KBM-7 (cell line): Measurements from ENCODE around the gene TMEM88.
"Not testable (repeated sequence)": the region's sequence is repeated elsewhere in the genome, so short reads cannot be mapped to it uniquely, and the experiment has no call there.

Experiments
- DNase-seq: peaks from one replicate; pipeline ENCODE4 v3.0.0-alpha.2; 2015
- in situ Hi-C: fragments of 300-500 bp; cut with MboI; formaldehyde crosslinking; loops from 2 replicates; pipeline ENCODE4 v1.14.3; 2020; ENCODE audit warnings: low sequenced_read_pairs, low pct_unique_long_range_greater_than_20kb, mixed read lengths

The TMEM88 gene, protein sequence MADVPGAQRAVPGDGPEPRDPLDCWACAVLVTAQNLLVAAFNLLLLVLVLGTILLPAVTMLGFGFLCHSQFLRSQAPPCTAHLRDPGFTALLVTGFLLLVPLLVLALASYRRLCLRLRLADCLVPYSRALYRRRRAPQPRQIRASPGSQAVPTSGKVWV

GRCh38 chr17:7854851-7855659 lies at the start of gene TMEM88:
Gene TMEM88 (plus strand): TSS chr17:7855066. CDS start chr17:7855075, 9 bp downstream.
- no peak for DNase-seq
- in situ Hi-C loops = no loop called here

GRCh38 chr17:7806587-7806986 lies 48.3 kb upstream of the TMEM88 start:
- peak; percentile 8 for DNase-seq
- in situ Hi-C loops = no loop called here

DNA sequence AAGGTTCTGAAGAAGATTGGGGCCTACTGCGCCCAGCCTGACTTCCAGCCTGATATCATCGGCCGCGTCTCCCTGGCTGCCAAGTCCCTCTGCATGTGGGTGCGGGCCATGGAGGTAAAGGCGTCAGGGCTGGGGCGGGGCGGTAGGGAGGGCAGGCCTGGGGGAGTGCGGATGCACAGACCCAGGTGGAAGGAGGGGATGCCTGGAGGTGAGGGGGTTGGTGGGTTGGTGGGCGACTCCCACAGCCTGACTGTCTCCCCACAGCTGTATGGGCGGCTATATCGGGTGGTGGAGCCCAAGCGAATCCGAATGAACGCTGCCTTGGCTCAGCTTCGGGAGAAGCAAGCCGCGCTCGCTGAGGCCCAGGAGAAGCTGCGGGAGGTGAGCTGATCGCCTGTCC lies 47.7 kb upstream of the TMEM88 start:
- no peak for DNase-seq
- in situ Hi-C loops = no loop called here

- DNase-seq = no peak
- in situ Hi-C loops = no loop called here
Measured at GRCh38 chr17:7809086-7809790, 45.6 kb upstream of the TMEM88 start.

DNA sequence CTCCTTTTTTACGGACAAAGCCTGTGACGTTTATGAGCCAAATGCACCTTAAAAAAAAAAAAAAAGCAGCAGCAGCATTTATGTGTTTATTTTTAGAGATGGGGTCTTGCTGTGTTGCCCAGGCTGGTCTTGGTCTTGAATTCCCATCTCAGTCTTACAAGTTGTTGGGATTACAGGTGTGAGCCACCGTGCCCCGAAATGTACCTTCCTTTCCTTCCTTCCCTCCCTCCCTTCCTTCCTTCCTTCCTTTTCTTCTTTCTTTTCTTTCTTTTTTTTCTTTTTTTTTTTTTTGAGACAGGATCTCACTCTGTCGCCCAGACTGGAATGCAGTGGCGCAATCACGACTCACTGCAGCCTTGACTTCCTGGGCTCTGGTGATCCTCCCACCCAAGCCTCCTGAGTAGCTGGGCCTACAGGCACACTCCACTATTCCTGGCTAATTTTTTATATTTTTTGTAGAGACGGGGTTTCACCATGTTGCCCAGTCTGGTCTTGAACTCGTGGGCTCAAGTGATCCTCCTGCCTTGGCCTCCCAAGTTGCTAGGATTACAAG lies 45.0 kb upstream of the TMEM88 start:
- in situ Hi-C loops, DNase-seq: not testable (repeated sequence)

GRCh38 chr17:7811251-7811650 lies 43.6 kb upstream of the TMEM88 start:
- in situ Hi-C loops = no loop called here
- DNase-seq = peak; percentile 11

DNA sequence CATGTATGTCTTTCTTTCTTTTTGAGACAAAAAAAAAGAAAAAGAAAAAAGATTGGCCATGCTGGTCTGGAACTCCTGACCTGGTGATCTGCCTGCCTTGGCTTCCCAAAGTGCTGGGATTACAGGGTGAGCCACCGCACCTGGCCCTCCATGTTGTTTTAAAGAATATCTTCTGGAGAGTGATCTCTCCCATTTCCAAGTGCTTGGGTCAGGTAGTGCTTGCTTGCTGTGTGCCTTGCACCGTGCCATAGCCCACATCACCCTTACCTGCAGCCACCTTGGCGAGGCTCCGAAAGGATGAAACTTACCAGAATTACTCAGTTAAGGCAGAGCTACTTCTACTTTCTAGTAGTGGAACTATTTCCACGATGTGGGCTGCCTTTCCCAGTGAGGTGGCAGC lies 39.9 kb upstream of the TMEM88 start:
- in situ Hi-C loops = no loop called here
- DNase-seq = no peak

DNA sequence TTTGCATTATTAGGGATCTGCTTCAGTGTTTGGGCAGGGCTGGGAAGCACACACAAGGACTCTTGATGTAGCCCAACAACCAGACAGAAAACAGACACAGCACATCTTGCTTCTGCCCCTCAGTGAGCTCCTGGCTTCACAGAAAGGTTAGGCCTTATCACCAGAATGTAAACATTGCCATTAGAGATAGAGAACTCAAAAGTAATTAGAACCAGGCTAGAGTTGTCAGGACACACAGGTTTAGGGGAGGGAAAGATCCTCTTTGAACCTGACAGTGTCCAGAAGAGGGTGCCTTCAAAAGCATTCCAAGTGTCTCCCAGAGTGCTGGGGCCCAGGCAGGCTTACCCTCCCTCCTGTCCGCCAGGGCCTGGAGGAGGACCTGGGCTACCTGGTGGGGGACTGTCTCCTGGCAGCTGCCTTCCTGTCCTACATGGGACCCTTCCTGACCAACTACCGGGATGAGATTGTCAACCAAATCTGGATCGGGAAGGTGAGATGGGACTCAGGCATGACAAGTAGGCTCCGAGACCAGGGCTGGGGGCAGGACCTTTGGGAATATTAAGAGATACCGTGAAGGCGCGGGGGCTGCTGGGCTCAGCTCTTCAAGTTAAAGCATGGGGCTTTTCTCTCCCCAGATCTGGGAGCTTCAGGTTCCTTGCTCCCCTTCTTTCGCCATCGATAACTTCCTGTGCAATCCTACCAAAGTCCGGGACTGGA lies 37.8 kb upstream of the TMEM88 start:
- DNase-seq = no peak
- in situ Hi-C loops = no loop called here

- DNase-seq = no peak
- in situ Hi-C loops = no loop called here
Measured at GRCh38 chr17:7817643-7817964, 37.3 kb upstream of the TMEM88 start.

GRCh38 chr17:7818026-7818425 lies 36.8 kb upstream of the TMEM88 start:
- no peak for DNase-seq
- in situ Hi-C loops = no loop called here

DNA sequence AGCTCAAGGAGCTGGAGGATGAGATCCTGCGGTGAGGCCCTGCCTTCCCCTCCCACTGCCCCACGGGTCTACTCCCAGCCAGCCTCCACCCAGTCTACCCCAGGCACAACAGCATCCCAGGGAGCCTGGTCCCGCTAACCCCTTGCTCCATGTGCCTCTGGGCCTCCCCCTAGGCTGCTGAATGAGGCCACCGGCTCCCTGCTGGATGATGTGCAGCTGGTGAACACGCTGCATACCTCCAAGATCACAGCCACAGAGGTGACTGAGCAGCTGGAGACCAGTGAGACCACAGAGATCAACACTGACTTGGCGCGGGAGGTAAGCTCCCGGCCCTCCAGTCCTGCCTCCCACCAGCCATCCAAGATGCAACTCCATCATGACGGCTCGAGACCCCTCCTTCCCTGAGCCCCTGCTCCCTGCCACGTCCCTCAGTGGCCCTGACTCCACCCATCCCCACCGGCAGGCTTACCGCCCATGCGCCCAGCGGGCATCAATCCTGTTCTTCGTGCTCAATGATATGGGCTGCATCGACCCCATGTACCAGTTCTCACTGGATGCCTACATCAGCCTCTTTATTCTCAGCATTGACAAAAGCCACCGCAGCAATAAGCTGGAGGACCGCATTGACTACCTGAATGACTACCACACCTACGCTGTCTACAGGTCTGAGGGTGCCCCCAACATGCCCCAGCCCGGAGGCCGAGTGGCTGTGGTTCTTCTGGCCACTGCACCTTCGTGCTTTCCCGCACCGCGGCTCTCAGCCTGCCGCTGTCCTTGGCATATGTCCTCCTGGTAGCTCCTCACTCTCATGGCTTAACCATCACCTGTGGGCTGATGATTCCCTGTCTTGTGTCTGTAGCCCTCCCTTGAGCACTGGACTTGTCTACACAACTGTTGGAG lies 35.9 kb upstream of the TMEM88 start:
- no peak for DNase-seq
- in situ Hi-C loops = no loop called here

DNA sequence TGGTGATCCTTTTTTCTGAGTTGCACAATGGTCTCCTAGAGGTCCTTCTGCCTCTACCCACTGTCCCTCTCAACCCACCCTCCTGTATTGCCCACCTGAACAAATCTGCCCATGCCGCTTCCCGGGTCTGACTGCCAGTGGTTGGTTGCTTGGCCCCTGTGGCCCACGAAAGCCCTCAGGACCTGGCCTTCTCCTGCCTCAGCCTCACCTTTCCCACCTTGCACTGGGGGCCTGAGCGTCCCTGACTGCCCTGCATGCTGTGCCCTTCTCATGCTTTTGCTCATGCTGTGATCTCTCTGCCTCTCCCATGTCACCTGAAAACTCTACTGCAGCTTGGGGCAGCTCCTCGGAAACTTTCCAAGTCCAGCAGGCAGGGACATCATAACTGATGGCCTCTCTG lies 34.6 kb upstream of the TMEM88 start:
- in situ Hi-C loops = no loop called here
- no peak for DNase-seq

GRCh38 chr17:7822126-7822525 lies 32.7 kb upstream of the TMEM88 start:
- no peak for DNase-seq
- in situ Hi-C loops = no loop called here

DNA sequence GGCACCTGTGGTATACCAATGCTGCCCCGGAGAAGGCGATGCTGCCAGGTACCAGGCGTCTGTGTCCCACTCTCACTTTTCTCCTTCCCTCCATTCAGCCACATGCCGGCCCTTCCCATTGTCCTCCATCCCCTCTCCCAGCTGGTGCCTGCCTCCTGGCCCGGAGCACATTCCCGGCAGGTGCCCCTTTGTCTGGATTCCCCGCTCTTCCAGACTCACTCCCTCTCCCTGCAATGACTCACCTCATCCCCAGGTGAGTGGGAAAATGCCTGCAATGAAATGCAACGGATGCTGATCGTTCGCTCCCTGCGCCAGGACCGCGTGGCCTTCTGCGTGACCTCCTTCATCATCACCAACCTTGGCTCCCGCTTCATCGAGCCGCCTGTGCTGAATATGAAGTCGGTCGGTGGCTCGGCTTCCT lies 31.3 kb upstream of the TMEM88 start:
- no peak for DNase-seq
- in situ Hi-C loops = no loop called here

- DNase-seq = no peak
- in situ Hi-C loops = no loop called here
Measured at GRCh38 chr17:7824021-7824924, 30.6 kb upstream of the TMEM88 start.

- DNase-seq = no peak
- in situ Hi-C loops = no loop called here
Measured at GRCh38 chr17:7825206-7825990, 29.5 kb upstream of the TMEM88 start.

DNA sequence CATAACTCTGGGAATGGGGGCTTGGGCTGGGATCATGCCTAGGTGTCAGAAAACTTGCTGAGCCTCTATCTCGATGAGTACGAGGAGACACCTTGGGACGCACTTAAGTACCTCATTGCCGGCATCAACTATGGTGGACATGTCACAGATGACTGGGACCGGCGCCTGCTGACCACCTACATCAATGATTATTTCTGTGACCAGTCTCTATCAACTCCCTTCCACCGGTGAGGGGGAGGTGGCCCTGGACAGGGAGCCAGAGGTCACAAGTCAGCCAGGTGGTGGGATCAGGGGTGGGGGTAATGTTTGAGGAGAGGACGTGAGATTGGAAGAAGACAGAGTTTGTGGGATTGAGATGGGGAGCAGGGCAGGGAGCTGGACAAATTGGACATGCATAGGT lies 24.2 kb upstream of the TMEM88 start:
- DNase-seq = no peak
- in situ Hi-C loops = no loop called here
